GM12865 (cell line): ENCODE data around the gene IER2.

Experiments used
- DNase-seq: peaks from one replicate; pipeline ENCODE4 v3.0.0; 2010; ENCODE audit warnings: low read depth
- H3K4me3 ChIP-seq: 2 replicates; pipeline ENCODE4 v1.5.1; 2011; ENCODE audit warnings: mild to moderate bottlenecking, low read depth, low read length, control low read depth
- TF ChIP-seq, protein P1 (sequence below): IDR thresholded peaks from 2 replicates; pipeline ENCODE4 v1.5.1; 2011; ENCODE audit warnings: low read length, control low read depth, low read depth, inconsistent platforms; ENCODE audit not compliant: insufficient read depth; ENCODE audit errors: missing control alignments

IER2 gene, protein sequence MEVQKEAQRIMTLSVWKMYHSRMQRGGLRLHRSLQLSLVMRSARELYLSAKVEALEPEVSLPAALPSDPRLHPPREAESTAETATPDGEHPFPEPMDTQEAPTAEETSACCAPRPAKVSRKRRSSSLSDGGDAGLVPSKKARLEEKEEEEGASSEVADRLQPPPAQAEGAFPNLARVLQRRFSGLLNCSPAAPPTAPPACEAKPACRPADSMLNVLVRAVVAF

DNA sequence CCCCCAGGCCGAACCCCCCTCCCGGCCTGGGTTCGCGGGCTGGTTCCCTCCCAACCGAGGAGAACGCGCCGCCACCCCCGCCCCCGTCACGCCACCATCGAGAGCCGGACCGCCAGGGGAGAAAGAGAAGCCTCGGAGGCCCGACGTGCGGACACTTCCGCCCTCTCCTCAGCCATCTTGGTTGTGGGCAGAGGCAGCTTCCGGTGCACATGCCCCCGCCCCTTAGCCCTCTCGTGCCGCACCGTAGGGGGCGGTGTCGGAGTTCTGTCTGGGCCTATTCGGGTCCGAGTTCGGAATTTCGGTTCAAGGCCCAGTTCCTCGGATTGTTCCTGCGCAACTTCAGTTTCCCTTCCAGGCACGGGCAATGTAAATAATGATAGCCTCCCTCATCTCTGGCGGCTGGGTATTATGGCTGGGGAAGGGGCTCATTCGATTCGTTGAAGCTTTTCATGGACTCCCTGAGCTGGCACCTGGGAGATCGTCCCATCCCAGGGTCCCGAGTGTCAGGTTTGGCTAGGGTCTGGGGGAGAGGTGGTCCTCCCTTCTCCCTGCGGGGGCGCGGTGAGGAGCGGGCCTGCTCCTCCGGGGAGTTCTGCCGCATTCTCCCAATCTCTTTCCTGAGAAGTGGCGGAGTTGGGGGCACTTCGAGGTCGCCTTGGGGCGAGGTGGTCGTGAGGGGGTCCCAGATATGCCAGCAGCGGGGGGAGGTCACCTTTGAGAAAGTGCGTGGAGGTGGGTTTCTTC is at the start of gene IER2, which contains the start of gene STX10:
IER2 (plus strand) TSS at position 225 of the 744 bp plus-strand sequence. CDS start 2,776 bp downstream, outside the sequence.
STX10 (minus strand) TSS at position 189 of the 744 bp plus-strand sequence. CDS start 202 bp downstream, outside the sequence.
- peak; percentile 96 for DNase-seq
- TF ChIP-seq, protein P1, sequence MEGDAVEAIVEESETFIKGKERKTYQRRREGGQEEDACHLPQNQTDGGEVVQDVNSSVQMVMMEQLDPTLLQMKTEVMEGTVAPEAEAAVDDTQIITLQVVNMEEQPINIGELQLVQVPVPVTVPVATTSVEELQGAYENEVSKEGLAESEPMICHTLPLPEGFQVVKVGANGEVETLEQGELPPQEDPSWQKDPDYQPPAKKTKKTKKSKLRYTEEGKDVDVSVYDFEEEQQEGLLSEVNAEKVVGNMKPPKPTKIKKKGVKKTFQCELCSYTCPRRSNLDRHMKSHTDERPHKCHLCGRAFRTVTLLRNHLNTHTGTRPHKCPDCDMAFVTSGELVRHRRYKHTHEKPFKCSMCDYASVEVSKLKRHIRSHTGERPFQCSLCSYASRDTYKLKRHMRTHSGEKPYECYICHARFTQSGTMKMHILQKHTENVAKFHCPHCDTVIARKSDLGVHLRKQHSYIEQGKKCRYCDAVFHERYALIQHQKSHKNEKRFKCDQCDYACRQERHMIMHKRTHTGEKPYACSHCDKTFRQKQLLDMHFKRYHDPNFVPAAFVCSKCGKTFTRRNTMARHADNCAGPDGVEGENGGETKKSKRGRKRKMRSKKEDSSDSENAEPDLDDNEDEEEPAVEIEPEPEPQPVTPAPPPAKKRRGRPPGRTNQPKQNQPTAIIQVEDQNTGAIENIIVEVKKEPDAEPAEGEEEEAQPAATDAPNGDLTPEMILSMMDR = peak; percentile 55

DNA sequence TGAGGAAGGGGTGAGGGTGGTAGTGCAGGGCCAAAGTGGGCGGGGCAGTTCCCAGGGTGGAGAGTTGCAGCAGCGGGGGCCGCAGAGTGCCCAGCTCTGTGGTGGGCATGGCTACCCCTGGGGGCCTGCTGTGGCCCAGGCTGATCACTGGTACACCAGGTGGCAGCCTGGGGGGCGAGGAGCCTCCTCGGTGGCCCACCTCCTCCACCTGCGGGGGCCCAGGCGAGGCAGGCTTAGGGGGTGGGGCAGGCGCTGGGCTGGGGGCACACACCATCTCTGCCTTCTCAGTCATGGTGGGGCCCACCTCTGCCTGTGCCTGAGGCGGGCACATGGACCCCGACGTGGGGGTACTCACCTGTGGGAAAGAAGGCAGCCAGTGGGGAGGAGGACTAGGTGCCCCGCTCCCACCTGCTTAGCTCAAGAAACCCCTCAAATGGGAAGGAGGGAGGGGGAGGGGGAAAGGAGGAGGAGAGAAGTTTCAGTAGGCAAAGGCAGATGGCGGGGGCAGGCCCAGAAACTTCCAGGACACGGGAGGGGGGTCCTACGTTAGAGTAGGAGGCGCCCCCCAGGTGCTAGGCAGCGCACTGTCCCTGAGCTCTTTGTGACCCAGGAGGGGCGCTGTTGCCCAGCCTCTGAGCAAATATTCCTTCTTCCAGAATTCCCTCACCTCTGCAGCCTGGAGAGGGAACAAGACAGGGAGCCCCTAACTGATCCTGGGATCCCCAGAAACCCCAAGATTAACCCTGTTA is 49.2 kb upstream of the IER2 start:
- TF ChIP-seq, protein P1 = peak; percentile 32
- no peak for DNase-seq
- H3K4me3 ChIP-seq = no peak overlapping the region

More for the DNA sequence above, at the start of gene IER2, which contains the start of gene STX10:
- H3K4me3 ChIP-seq = peak within 1 kb of the TSS; percentile 95

DNA sequence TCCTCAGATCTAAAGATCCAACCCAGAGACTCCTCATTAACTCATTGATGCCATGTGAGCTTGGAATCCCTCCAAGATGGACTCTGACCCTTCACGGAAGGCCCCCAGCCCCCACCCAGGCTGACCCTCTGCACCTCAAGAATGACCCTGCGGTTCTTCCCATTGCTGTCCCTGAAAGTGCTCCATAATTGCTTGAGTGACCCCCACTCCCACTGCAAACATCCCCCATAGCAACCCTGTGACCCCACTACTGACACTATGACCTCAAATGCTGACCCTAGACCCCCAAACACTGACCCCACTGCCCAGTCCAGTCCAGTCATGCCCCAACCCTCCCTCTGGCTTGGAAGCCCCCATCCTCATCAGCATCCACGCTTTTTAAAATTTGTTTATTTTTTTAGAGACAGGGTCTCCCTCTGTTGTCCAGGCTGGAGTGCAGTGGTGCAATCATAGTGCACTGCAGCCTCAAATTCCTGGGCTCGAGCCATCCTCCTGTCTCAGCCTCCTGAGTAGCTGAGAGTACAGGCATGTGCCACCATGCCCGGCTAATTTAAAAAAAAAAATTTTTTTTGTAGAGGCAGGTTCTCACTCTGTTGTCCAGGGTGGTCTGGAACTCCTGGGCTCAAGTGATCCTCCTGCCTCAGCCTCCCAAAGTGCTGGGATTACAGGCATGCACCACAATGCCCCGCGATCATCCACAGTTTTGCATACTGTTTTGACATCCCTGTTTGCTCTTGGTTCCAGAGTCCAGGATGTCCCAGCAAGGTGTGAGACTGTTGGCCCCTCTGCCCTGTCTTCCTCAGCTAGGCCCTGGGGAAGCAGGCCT is 48.4 kb upstream of the IER2 start:
- TF ChIP-seq, protein P1 = no peak
- peak overlapping the region; percentile 53 for H3K4me3 ChIP-seq
- no peak for DNase-seq

DNA sequence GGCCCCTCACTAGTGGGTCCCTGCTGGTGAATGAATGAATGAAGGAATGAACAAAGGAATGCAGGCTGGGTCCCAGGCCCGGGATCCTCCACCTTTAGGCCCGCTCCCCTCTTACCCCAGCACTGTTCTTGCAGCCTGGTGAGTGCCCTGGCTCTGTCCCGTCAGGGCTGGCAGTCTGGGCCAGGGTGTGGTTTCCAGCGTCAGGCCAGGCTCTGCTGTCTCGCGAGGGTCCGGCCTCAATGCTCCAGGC is 47.9 kb upstream of the IER2 start:
- TF ChIP-seq, protein P1 = no peak

DNA sequence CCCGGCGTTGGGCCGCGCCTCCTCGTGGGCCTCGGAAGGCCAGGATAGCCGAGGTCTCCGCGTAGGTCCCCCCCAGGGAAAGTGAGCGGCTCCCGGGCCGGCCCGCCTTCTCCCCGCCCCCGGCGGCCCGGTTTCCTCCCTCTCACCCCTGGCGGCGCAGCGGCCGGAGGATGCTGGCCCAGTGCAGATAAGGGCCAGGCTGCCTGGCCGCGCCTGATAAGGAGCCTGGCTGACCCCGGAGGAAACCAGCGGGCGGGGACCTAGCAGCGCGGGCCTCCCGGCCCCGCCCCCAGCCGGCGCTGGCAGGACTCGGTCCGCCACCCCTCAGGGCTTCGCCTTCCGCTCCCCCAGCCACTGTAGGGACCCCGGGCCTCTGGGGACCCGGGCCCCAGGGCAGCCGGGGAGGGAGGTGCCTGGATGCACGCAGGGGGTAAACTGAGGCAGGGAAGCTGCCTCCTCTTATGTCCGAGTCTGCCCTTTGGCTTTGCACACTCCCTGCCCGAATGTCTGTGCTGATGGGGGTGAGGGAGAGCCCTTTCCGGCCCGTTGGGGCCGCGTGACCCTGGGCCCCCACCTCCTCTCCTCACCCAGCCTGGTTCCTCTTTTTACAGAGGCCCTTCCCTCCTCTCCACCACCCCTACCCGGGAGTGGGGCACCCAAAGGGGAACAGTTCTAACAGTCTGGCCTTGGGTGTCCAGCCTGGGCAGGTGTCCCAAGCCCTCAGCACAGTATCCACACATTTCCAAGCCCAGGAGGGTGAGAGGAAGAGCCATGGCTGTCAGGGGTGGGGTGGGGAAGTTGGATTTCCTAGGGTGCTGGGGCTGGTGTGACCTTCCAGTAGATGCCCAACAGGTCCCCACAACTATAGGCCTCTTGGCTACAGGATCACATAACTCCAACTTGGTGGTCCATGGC is 47.3 kb upstream of the IER2 start, which contains the start of gene LYL1:
LYL1 (minus strand) TSS at position 193 of the 915 bp plus-strand sequence. CDS start 1,687 bp downstream, outside the sequence.
- TF ChIP-seq, protein P1 = no peak
- peak; percentile 80 for DNase-seq
- peak within 1 kb of the TSS; percentile 53 for H3K4me3 ChIP-seq

More for the DNA sequence above, 47.9 kb upstream of the IER2 start:
- H3K4me3 ChIP-seq = peak overlapping the region; percentile 53
- DNase-seq = no peak
